HG03469 (cell line): ENCODE measurements around the gene LRP5.
"Not testable (repeated sequence)": the region's sequence is repeated elsewhere in the genome, so short reads cannot be mapped to it uniquely, and the experiment has no call there.

Experiments used
- ATAC-seq: cut with Tn5 transposase; IDR thresholded peaks from one replicate; pipeline ENCODE4 v1.9.1; 2021; ENCODE audit warnings: mild to moderate bottlenecking, moderate library complexity, moderate number of reproducible peaks; ENCODE audit not compliant: unreplicated experiment

LRP5 gene

GRCh38 chr11:68438658-68439259 lies 126.4 kb downstream of the LRP5 start:
- no peak for ATAC-seq

- ATAC-seq, result no peak
These were observed 127.1 kb downstream of the LRP5 start for GRCh38 chr11:68439355-68440065.

GRCh38 chr11:68440224-68440623 lies 127.8 kb downstream of the LRP5 start:
- ATAC-seq, result no peak

- ATAC-seq, result no peak
These were observed 129.3 kb downstream of the LRP5 start for GRCh38 chr11:68441466-68442230.

- ATAC-seq, result no peak
These were observed 130.0 kb downstream of the LRP5 start for GRCh38 chr11:68442433-68442832.

- ATAC-seq, result no peak
These were observed 132.2 kb downstream of the LRP5 start for GRCh38 chr11:68444566-68444965.

GRCh38 chr11:68445531-68446035 lies 133.2 kb downstream of the LRP5 start:
- no peak for ATAC-seq

GRCh38 chr11:68446046-68446725 lies 133.8 kb downstream of the LRP5 start:
- ATAC-seq, result no peak

GRCh38 chr11:68447015-68447801 lies 134.8 kb downstream of the LRP5 start:
- ATAC-seq, result no peak

- not testable (repeated sequence) for ATAC-seq
These were observed 135.5 kb downstream of the LRP5 start for GRCh38 chr11:68447914-68448313.

GRCh38 chr11:68448604-68449011 lies 136.2 kb downstream of the LRP5 start:
- ATAC-seq, result no peak

- ATAC-seq, result no peak
These were observed 137.6 kb downstream of the LRP5 start for GRCh38 chr11:68449951-68450350.

GRCh38 chr11:68450711-68451110 lies 138.3 kb downstream of the LRP5 start:
- no peak for ATAC-seq

- no peak for ATAC-seq
These were observed 142.4 kb downstream of the LRP5 start for GRCh38 chr11:68454767-68455166.

- no peak for ATAC-seq
These were observed 143.1 kb downstream of the LRP5 start for GRCh38 chr11:68455485-68455884.

- ATAC-seq, result no peak
These were observed 145.0 kb downstream of the LRP5 start for GRCh38 chr11:68457216-68457897.

GRCh38 chr11:68457898-68458249 lies 145.5 kb downstream of the LRP5 start:
- no peak for ATAC-seq

GRCh38 chr11:68458340-68458739 lies 145.9 kb downstream of the LRP5 start:
- not testable (repeated sequence) for ATAC-seq

- peak; percentile 49 for ATAC-seq
These were observed 147.7 kb downstream of the LRP5 start for GRCh38 chr11:68459886-68460740.
